Measurements from ENCODE around the gene FAM72B.
"Not testable (repeated sequence)": the region's sequence is repeated elsewhere in the genome, so short reads cannot be mapped to it uniquely, and the experiment has no call there.

FAM72B gene

GRCh38 chr1:121163850-121164757, 20.0 kb downstream of the FAM72B start:
- H2BK5ac ChIP-seq (ENCODE audit: low read length); H3K23ac ChIP-seq (ENCODE audit: low read depth, low read length, poor library complexity); H3K14ac ChIP-seq (ENCODE audit: low read length); H2BK12ac ChIP-seq (ENCODE audit: low read length); H3K9ac ChIP-seq (ENCODE audit: low read depth, low read length, poor library complexity); H4K91ac ChIP-seq (ENCODE audit: low read depth, low read length, poor library complexity); H2AFZ ChIP-seq (ENCODE audit: low read length); H3K18ac ChIP-seq (ENCODE audit: low read length); H2BK120ac ChIP-seq (ENCODE audit: low read depth, low read length); H2BK15ac ChIP-seq (ENCODE audit: low read length); H2AK5ac ChIP-seq (ENCODE audit: low read depth, low read length); H3K4me2 ChIP-seq (ENCODE audit: insufficient read depth, low read length, poor library complexity, severe bottlenecking); H3K4me3 ChIP-seq (ENCODE audit: low read length in 2 of 2); H3K4ac ChIP-seq (ENCODE audit: low read length); H3K27me3 ChIP-seq (ENCODE audit: control insufficient read depth in 3 of 3, insufficient read depth in 3 of 3, low read depth in 1 of 3, low read length in 3 of 3); H4K8ac ChIP-seq (ENCODE audit: low read depth, low read length); H3K79me1 ChIP-seq (ENCODE audit: low read depth, low read length); H3K4me1 ChIP-seq (ENCODE audit: control insufficient read depth in 2 of 2, insufficient read depth in 1 of 2, low read depth in 1 of 2, low read length in 2 of 2); H3K27ac ChIP-seq (replicated peaks; ENCODE audit: low read length); H3K36me3 ChIP-seq (replicated peaks in 1 of 2; ENCODE audit: control insufficient read depth in 2 of 2, insufficient read depth in 2 of 2, low read length in 2 of 2); DNase-seq (ENCODE audit: low spot score); H3K9me3 ChIP-seq (replicated peaks in 1 of 2; ENCODE audit: control insufficient read depth in 2 of 2, insufficient read depth in 1 of 2, low read depth in 1 of 2, low read length in 2 of 2): not testable (repeated sequence)
- WGBS, 2 donors (ENCODE audit: extremely low coverage in 2 of 2, insufficient read length in 2 of 2, insufficient replicate concordance in 1 of 2) = no CpG with 5 or more reads among the region's 5 CpGs

- not testable (repeated sequence) for H2BK5ac ChIP-seq (ENCODE audit: low read length); H3K9ac ChIP-seq (ENCODE audit: low read depth, low read length, poor library complexity); H4K91ac ChIP-seq (ENCODE audit: low read depth, low read length, poor library complexity); DNase-seq (ENCODE audit: low spot score); H3K9me3 ChIP-seq (replicated peaks in 1 of 2; ENCODE audit: control insufficient read depth in 2 of 2, insufficient read depth in 1 of 2, low read depth in 1 of 2, low read length in 2 of 2); H2AK5ac ChIP-seq (ENCODE audit: low read depth, low read length); H3K36me3 ChIP-seq (replicated peaks in 1 of 2; ENCODE audit: control insufficient read depth in 2 of 2, insufficient read depth in 2 of 2, low read length in 2 of 2); H3K27me3 ChIP-seq (ENCODE audit: control insufficient read depth in 3 of 3, insufficient read depth in 3 of 3, low read depth in 1 of 3, low read length in 3 of 3); H3K4me3 ChIP-seq (ENCODE audit: low read length in 2 of 2); H2BK12ac ChIP-seq (ENCODE audit: low read length); H3K23ac ChIP-seq (ENCODE audit: low read depth, low read length, poor library complexity); H2BK15ac ChIP-seq (ENCODE audit: low read length); H3K4ac ChIP-seq (ENCODE audit: low read length); H4K8ac ChIP-seq (ENCODE audit: low read depth, low read length); H3K79me1 ChIP-seq (ENCODE audit: low read depth, low read length); H3K14ac ChIP-seq (ENCODE audit: low read length); H2AFZ ChIP-seq (ENCODE audit: low read length); H3K27ac ChIP-seq (replicated peaks; ENCODE audit: low read length); H3K4me1 ChIP-seq (ENCODE audit: control insufficient read depth in 2 of 2, insufficient read depth in 1 of 2, low read depth in 1 of 2, low read length in 2 of 2); H2BK120ac ChIP-seq (ENCODE audit: low read depth, low read length); H3K4me2 ChIP-seq (ENCODE audit: insufficient read depth, low read length, poor library complexity, severe bottlenecking); H3K18ac ChIP-seq (ENCODE audit: low read length)
- WGBS, 2 donors (ENCODE audit: extremely low coverage in 2 of 2, insufficient read length in 2 of 2, insufficient replicate concordance in 1 of 2) = no CpG with 5 or more reads among the region's 6 CpGs
These were observed 22.8 kb downstream of the FAM72B start for GRCh38 chr1:121161199-121161901.

DNA sequence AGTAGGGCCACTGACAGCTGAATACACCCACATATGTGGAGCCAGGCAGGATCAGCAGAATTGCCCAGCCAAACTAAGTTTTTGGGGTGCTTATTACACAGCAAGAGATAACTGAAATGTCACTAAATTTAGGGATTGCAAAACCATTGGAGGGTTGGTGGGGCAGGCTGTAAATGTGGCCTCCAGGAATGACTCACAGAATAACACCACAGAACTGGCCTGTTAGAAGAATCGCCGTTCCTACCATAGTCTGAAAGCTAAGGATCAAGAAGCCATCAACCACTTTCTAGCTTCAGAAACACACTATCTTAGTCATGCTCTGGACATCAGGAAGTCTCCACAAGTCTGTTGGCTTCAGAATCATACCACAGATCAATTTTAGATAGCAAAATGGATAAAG, 24.0 kb downstream of the FAM72B start:
- not testable (repeated sequence) for H3K4ac ChIP-seq (ENCODE audit: low read length); H3K18ac ChIP-seq (ENCODE audit: low read length)
- WGBS, 2 donors (ENCODE audit: extremely low coverage in 2 of 2, insufficient read length in 2 of 2, insufficient replicate concordance in 1 of 2) = no CpG with 5 or more reads among the region's 2 CpGs

DNA sequence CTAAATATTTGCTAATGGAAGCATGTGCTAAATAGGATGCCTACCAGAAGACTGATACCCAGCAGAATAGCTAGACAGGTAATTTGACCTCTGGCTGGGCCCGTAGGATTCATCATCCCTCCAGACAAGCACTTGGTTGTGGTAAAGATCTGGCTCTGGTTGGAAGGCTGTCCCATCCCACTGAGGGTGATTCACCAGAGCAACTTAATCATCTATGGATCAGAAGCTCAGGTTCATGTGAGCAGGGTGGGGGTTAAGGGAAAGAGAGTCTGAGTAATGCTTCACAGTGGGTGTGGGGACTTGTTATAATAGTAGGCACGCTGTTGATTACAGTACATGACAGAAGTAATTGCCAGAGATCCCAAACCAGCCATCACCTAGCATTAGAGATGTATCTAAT, 26.5 kb downstream of the FAM72B start:
- not testable (repeated sequence) for H2BK12ac ChIP-seq (ENCODE audit: low read length); H4K8ac ChIP-seq (ENCODE audit: low read depth, low read length); H3K4me1 ChIP-seq (ENCODE audit: control insufficient read depth in 2 of 2, insufficient read depth in 1 of 2, low read depth in 1 of 2, low read length in 2 of 2); H2AK5ac ChIP-seq (ENCODE audit: low read depth, low read length); H3K79me1 ChIP-seq (ENCODE audit: low read depth, low read length); H3K4ac ChIP-seq (ENCODE audit: low read length); H3K23ac ChIP-seq (ENCODE audit: low read depth, low read length, poor library complexity); H2BK120ac ChIP-seq (ENCODE audit: low read depth, low read length); H3K4me3 ChIP-seq (ENCODE audit: low read length in 2 of 2); H3K36me3 ChIP-seq (replicated peaks in 1 of 2; ENCODE audit: control insufficient read depth in 2 of 2, insufficient read depth in 2 of 2, low read length in 2 of 2); H3K27ac ChIP-seq (replicated peaks; ENCODE audit: low read length); H3K9me3 ChIP-seq (replicated peaks in 1 of 2; ENCODE audit: control insufficient read depth in 2 of 2, insufficient read depth in 1 of 2, low read depth in 1 of 2, low read length in 2 of 2); H2AFZ ChIP-seq (ENCODE audit: low read length); H3K9ac ChIP-seq (ENCODE audit: low read depth, low read length, poor library complexity); H3K27me3 ChIP-seq (ENCODE audit: control insufficient read depth in 3 of 3, insufficient read depth in 3 of 3, low read depth in 1 of 3, low read length in 3 of 3); H4K91ac ChIP-seq (ENCODE audit: low read depth, low read length, poor library complexity); H3K14ac ChIP-seq (ENCODE audit: low read length); DNase-seq (ENCODE audit: low spot score); H3K4me2 ChIP-seq (ENCODE audit: insufficient read depth, low read length, poor library complexity, severe bottlenecking); H2BK5ac ChIP-seq (ENCODE audit: low read length); H3K18ac ChIP-seq (ENCODE audit: low read length); H2BK15ac ChIP-seq (ENCODE audit: low read length)
- no CpG with 5 or more reads among the region's 2 CpGs for WGBS, 2 donors (ENCODE audit: extremely low coverage in 2 of 2, insufficient read length in 2 of 2, insufficient replicate concordance in 1 of 2)

More for the DNA sequence above, 24.0 kb downstream of the FAM72B start:
- not testable (repeated sequence) for H3K79me1 ChIP-seq (ENCODE audit: low read depth, low read length); H2BK12ac ChIP-seq (ENCODE audit: low read length); H2BK5ac ChIP-seq (ENCODE audit: low read length); H3K9ac ChIP-seq (ENCODE audit: low read depth, low read length, poor library complexity); H4K91ac ChIP-seq (ENCODE audit: low read depth, low read length, poor library complexity); H3K27me3 ChIP-seq (ENCODE audit: control insufficient read depth in 3 of 3, insufficient read depth in 3 of 3, low read depth in 1 of 3, low read length in 3 of 3); H3K14ac ChIP-seq (ENCODE audit: low read length); H3K23ac ChIP-seq (ENCODE audit: low read depth, low read length, poor library complexity); H3K4me1 ChIP-seq (ENCODE audit: control insufficient read depth in 2 of 2, insufficient read depth in 1 of 2, low read depth in 1 of 2, low read length in 2 of 2); H4K8ac ChIP-seq (ENCODE audit: low read depth, low read length); H2AFZ ChIP-seq (ENCODE audit: low read length); H2BK120ac ChIP-seq (ENCODE audit: low read depth, low read length); H3K4me3 ChIP-seq (ENCODE audit: low read length in 2 of 2); DNase-seq (ENCODE audit: low spot score); H2AK5ac ChIP-seq (ENCODE audit: low read depth, low read length); H2BK15ac ChIP-seq (ENCODE audit: low read length); H3K4me2 ChIP-seq (ENCODE audit: insufficient read depth, low read length, poor library complexity, severe bottlenecking); H3K36me3 ChIP-seq (replicated peaks in 1 of 2; ENCODE audit: control insufficient read depth in 2 of 2, insufficient read depth in 2 of 2, low read length in 2 of 2); H3K9me3 ChIP-seq (replicated peaks in 1 of 2; ENCODE audit: control insufficient read depth in 2 of 2, insufficient read depth in 1 of 2, low read depth in 1 of 2, low read length in 2 of 2); H3K27ac ChIP-seq (replicated peaks; ENCODE audit: low read length)
